ENCODE data around the gene IGSF11. TPM values are rescaled to one million over a fixed set of nuclear protein-coding genes. Genes with fewer than 3 reads are reported as not detected.

Gene IGSF11
- total RNA-seq, 1 donor from 2014 or later: 1.3 TPM

GRCh38 chr3:118890206-118890605 is 144.4 kb downstream of the IGSF11 start:
- Mint-ChIP-seq H3K4me1 (peaks cover 30% of the 10 kb centered on the region), H3K9me3 (no peaks in the 10 kb centered on the region), H3K27me3 (ENCODE audit: low read depth) (no peaks in the 10 kb centered on the region), H3K36me3 (ENCODE audit: low read depth) (no peaks in the 10 kb centered on the region), H3K4me3 (no peak overlapping the region), H3K27ac (ENCODE audit: unreplicated experiment) (peak overlapping the region; percentile 37)
- DNase-seq (ENCODE audit: low read depth, low spot score): no peak
- TF ChIP-seq CTCF (conservative IDR thresholded peaks at IDR 0.05): no peak

DNA sequence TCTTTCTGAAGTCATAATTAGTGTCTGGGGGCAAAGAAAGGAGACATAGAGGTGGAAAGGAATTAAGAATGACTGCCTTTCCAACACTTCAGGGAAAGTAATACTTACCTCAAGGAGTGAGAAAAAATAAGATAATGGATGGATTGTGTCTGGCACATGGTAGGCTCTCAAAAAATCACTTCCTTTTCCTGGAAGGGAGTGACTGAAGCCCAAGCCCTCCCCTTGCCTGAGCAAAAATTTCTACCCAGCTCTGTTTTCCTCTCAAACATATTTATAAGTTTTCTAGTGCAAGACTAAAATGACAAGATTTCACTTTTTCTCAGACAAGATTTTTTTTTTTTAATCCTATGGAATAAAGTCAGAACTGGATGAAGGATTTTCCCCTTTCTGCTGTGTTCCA is 145.0 kb downstream of the IGSF11 start:
- DNase-seq (ENCODE audit: low read depth, low spot score): no peak

GRCh38 chr3:118886708-118887107 is 147.9 kb downstream of the IGSF11 start:
- no peak overlapping the region for H3K4me3 Mint-ChIP-seq
- H3K27me3 Mint-ChIP-seq (ENCODE audit: low read depth): peaks cover 2% of the 10 kb centered on the region
- peaks cover 36% of the 10 kb centered on the region for H3K4me1 Mint-ChIP-seq
- DNase-seq (ENCODE audit: low read depth, low spot score): no peak
- H3K36me3 Mint-ChIP-seq (ENCODE audit: low read depth): no peaks in the 10 kb centered on the region
- no peak overlapping the region for H3K27ac Mint-ChIP-seq (ENCODE audit: unreplicated experiment)
- TF ChIP-seq CTCF (conservative IDR thresholded peaks at IDR 0.05): no peak
- no peaks in the 10 kb centered on the region for H3K9me3 Mint-ChIP-seq

More for the DNA sequence above, 145.0 kb downstream of the IGSF11 start:
- no peaks in the 10 kb centered on the region for H3K36me3 Mint-ChIP-seq (ENCODE audit: low read depth)
- H3K27me3 Mint-ChIP-seq (ENCODE audit: low read depth): no peaks in the 10 kb centered on the region
- no peak for TF ChIP-seq CTCF (conservative IDR thresholded peaks at IDR 0.05)
- no peak overlapping the region for H3K4me3 Mint-ChIP-seq
- H3K27ac Mint-ChIP-seq (ENCODE audit: unreplicated experiment): peak overlapping the region; percentile 37
- H3K4me1 Mint-ChIP-seq: peaks cover 30% of the 10 kb centered on the region
- H3K9me3 Mint-ChIP-seq: no peaks in the 10 kb centered on the region

DNA sequence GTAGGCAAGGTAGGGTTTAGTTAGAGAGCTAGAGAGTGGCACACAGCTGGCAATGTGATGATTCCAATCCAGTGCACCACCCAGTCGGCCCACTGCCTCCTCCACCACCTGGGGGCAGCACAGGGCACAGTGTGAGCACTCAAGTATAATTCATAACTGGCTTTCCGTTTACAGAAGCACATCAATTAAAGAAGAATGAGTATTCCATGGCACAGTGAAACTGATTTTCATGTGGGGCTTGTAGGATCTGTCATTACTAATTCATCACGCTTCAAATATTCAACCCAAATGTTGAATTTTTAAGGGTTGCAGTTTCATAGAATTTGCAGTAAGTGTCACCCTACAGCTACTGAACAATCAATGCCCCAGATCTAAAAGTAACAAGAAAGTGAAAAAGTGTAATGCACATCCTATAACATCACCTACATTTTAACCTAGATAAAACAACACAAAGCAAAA is 149.9 kb downstream of the IGSF11 start:
- Mint-ChIP-seq H3K27me3 (ENCODE audit: low read depth) (peaks cover 4% of the 10 kb centered on the region), H3K4me1 (peaks cover 18% of the 10 kb centered on the region), H3K4me3 (no peak overlapping the region), H3K27ac (ENCODE audit: unreplicated experiment) (no peak overlapping the region), H3K9me3 (no peaks in the 10 kb centered on the region), H3K36me3 (ENCODE audit: low read depth) (no peaks in the 10 kb centered on the region)
- TF ChIP-seq CTCF (conservative IDR thresholded peaks at IDR 0.05): peak; percentile 95
- DNase-seq (ENCODE audit: low read depth, low spot score): peak; percentile 72

DNA sequence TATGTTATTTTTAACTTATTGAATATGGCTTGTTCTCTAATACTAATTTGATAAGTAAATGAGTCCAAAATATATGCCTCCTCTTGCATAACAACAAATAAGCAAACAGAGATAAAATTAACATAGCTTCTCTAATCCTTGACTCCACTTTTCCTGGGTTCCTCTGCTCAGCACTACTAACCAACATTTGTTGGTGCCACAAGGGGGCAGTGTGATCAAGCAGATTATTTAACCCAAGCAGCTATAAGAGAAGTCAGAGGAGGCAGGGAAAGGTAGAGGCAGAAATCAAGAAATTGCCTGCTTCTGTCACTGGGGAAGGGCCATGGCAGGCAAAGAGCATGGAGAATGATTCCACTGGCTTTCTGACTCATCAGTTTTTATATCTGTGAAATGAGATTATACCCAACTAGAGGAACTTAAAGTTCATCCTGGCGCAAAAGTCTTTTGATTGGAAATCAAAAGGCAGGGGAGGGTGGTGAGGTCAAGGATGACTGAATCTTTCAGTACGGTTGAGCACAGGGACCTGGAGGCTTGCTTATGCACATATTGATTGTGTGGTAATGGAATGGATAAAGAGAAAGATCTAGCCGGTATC is 152.2 kb downstream of the IGSF11 start:
- TF ChIP-seq CTCF (conservative IDR thresholded peaks at IDR 0.05): peak; percentile 86
- H3K27ac Mint-ChIP-seq (ENCODE audit: unreplicated experiment): no peak overlapping the region
- DNase-seq (ENCODE audit: low read depth, low spot score): peak; percentile 74
- peaks cover 5% of the 10 kb centered on the region for H3K4me1 Mint-ChIP-seq
- no peak overlapping the region for H3K4me3 Mint-ChIP-seq
- no peaks in the 10 kb centered on the region for H3K9me3 Mint-ChIP-seq
- no peaks in the 10 kb centered on the region for H3K36me3 Mint-ChIP-seq (ENCODE audit: low read depth)
- H3K27me3 Mint-ChIP-seq (ENCODE audit: low read depth): peaks cover 4% of the 10 kb centered on the region

Data from neural crest cell (in vitro differentiated cells).